GM19239 (cell line): ENCODE measurements around the gene ZNF415.
"Not testable (repeated sequence)": the region's sequence is repeated elsewhere in the genome, so short reads cannot be mapped to it uniquely, and the experiment has no call there.

Experiments
- DNase-seq: peaks from one replicate; pipeline ENCODE4 v3.0.0; 2011; ENCODE audit warnings: low spot score; ENCODE audit not compliant: insufficient read length
- FAIRE-seq: peaks from 2 replicates; lab custom pipeline; 2011; peaks lifted over from hg19 to GRCh38; lab: Jason Lieb, UNC

Gene ZNF415

GRCh38 chr19:53103234-53104203 lies 29.2 kb downstream of the ZNF415 start, which contains the start of gene ZNF160:
ZNF160 (minus strand) TSS chr19:53103422; CDS start chr19:53086276, 17,146 bp downstream.
- peak; percentile 97 for DNase-seq

GRCh38 chr19:53102756-53103233 lies 29.9 kb downstream of the ZNF415 start:
- DNase-seq, result peak; percentile 18
- no peak for FAIRE-seq

More at GRCh38 chr19:53103234-53104203, 29.2 kb downstream of the ZNF415 start, which contains the start of gene ZNF160:
- FAIRE-seq, result peak; percentile 95

- FAIRE-seq, result peak; percentile 44
- DNase-seq, result no peak
Measured at GRCh38 chr19:53102206-53102755, 30.4 kb downstream of the ZNF415 start.

- FAIRE-seq (no peak), DNase-seq (no peak)
Measured at GRCh38 chr19:53101518-53101917, 31.2 kb downstream of the ZNF415 start.

GRCh38 chr19:53098570-53098969 lies 34.1 kb downstream of the ZNF415 start:
- FAIRE-seq, DNase-seq: not testable (repeated sequence)

GRCh38 chr19:53096982-53097690 lies 35.6 kb downstream of the ZNF415 start:
- not testable (repeated sequence) for DNase-seq, FAIRE-seq

GRCh38 chr19:53096579-53096978 lies 36.1 kb downstream of the ZNF415 start:
- not testable (repeated sequence) for DNase-seq, FAIRE-seq

- no peak for DNase-seq
- no peak for FAIRE-seq
Measured at GRCh38 chr19:53094754-53095575, 37.7 kb downstream of the ZNF415 start.

GRCh38 chr19:53092723-53093122 lies 40.0 kb downstream of the ZNF415 start:
- no peak for FAIRE-seq
- no peak for DNase-seq

GRCh38 chr19:53091413-53092254 lies 41.1 kb downstream of the ZNF415 start:
- DNase-seq (no peak), FAIRE-seq (no peak)

- DNase-seq, result no peak
- FAIRE-seq, result no peak
Measured at GRCh38 chr19:53088091-53088490, 44.6 kb downstream of the ZNF415 start.

GRCh38 chr19:53086949-53087348 lies 45.8 kb downstream of the ZNF415 start:
- FAIRE-seq, result no peak
- no peak for DNase-seq

GRCh38 chr19:53085496-53085895 lies 47.2 kb downstream of the ZNF415 start:
- DNase-seq (no peak), FAIRE-seq (no peak)

- no peak for FAIRE-seq
Measured at GRCh38 chr19:53082929-53083328, 49.8 kb downstream of the ZNF415 start.

GRCh38 chr19:53079313-53079924 lies 53.3 kb downstream of the ZNF415 start:
- FAIRE-seq (no peak), DNase-seq (no peak)

More at GRCh38 chr19:53082929-53083328, 49.8 kb downstream of the ZNF415 start:
- DNase-seq, result no peak

- FAIRE-seq (no peak), DNase-seq (no peak)
Measured at GRCh38 chr19:53078668-53079067, 54.0 kb downstream of the ZNF415 start.

- FAIRE-seq, result no peak
Measured at GRCh38 chr19:53076984-53077383, 55.7 kb downstream of the ZNF415 start.

GRCh38 chr19:53068834-53069233 lies 63.9 kb downstream of the ZNF415 start:
- FAIRE-seq (no peak), DNase-seq (no peak)

More at GRCh38 chr19:53076984-53077383, 55.7 kb downstream of the ZNF415 start:
- DNase-seq, result no peak
